Transverse colon (tissue), 4 donors: ENCODE data around the gene TRIOBP. TPM values are rescaled to one million over a fixed set of nuclear protein-coding genes. Genes with fewer than 3 reads are reported as not detected.
"Not testable (repeated sequence)": the region's sequence is repeated elsewhere in the genome, so short reads cannot be mapped to it uniquely, and the experiment has no call there.

Experiments
- DNase-seq: peaks from one replicate; pipeline ENCODE4 v3.0.0-alpha.2; 2019
- H3K27ac ChIP-seq, 4 donors: fragments of 200-600 bp; sonication (generic); 2 replicates each; pipeline ENCODE4 v1.5.1; 2016 to 2018; ENCODE audit warnings: inconsistent platforms in 4 of 4
- H3K27me3 ChIP-seq: fragments of 200-600 bp; sonication (generic); 2 replicates; pipeline ENCODE4 v1.5.1; 2017; ENCODE audit warnings: inconsistent platforms
- H3K36me3 ChIP-seq, 4 donors: fragments of 200-600 bp; sonication (generic); 2 replicates each; pipeline ENCODE4 v1.5.1; 2017 to 2019; ENCODE audit warnings: inconsistent platforms in 4 of 4
- H3K4me1 ChIP-seq, 4 donors: fragments of 200-600 bp; sonication (generic); 2 replicates each; pipeline ENCODE4 v1.5.1; 2017 to 2020; ENCODE audit warnings: inconsistent platforms in 4 of 4
- H3K4me3 ChIP-seq, 4 donors: fragments of 200-600 bp; sonication (generic); 1 replicate in 1 of 4; 2 replicates in 3 of 4; pipeline versions ENCODE4 v1.5.1 to v1.6.1; 2017 to 2019; ENCODE audit warnings: inconsistent platforms in 4 of 4
- H3K9me3 ChIP-seq, 2 donors: fragments of 200-600 bp; sonication (generic); 2 replicates each; pipeline ENCODE4 v1.5.1; 2017 to 2019; ENCODE audit warnings: inconsistent platforms in 2 of 2
- EP300 ChIP-seq: sonication (generic); formaldehyde crosslinking; IDR thresholded peaks from one replicate; pipeline ENCODE4 v1.6.1; 2017; ENCODE audit warnings: antibody characterized with exemption, low read depth
- POLR2A ChIP-seq: fragments of 450-650 bp; IDR thresholded peaks from one replicate; pipeline ENCODE4 v1.6.1; 2016; ENCODE audit warnings: antibody characterized with exemption, mild to moderate bottlenecking, moderate library complexity
- POLR2AphosphoS5 ChIP-seq, 3 donors: sonication (generic); formaldehyde crosslinking; IDR thresholded peaks; one replicate each; pipeline ENCODE4 v1.6.1; 2016; ENCODE audit warnings: antibody characterized with exemption in 3 of 3
- WGBS, 2 donors: methylation state at CpG; one replicate each; pipeline ENCODE4 v1.1.5; 2018; ENCODE audit warnings: low coverage in 1 of 2; 5-methylcytosine and 5-hydroxymethylcytosine counted together
- in situ Hi-C, 4 donors: fragments of 200-750 bp; cut with MboI; loops; one replicate each; pipeline versions ENCODE4 v1.15.0 to v1.15.1; 2017; ENCODE audit warnings: low sequenced_read_pairs in 3 of 4, low pct_ligation_motif_present in 1 of 4, low pct_unique_long_range_greater_than_20kb in 1 of 4
- intact Hi-C: fragments of 100-400 bp; cut with DNase I; formaldehyde crosslinking; loops from one replicate; pipeline ENCODE4 v1.15.1; 2023; ENCODE audit warnings: low total_unique reads
- total RNA-seq, 4 donors: library from RNA; depleted of rRNA; stranded (reverse); fragments of >200 nt; gene quantifications; one replicate each; pipeline ENCODE4 v1.1.0, GENCODE V29; 2016
- TF ChIP-seq, protein P1 (sequence below), 5 experiments: fragments of 200-600 bp in 3 of 5; fragments of 450-650 bp in 2 of 5; sonication (generic) in 3 of 5; IDR thresholded peaks; 1 replicate in 2 of 5; 2 replicates in 3 of 5; pipeline ENCODE4 v1.5.1; 2016 to 2017; ENCODE audit warnings: antibody characterized with exemption in 5 of 5, inconsistent platforms in 3 of 5, mild to moderate bottlenecking in 2 of 5, moderate library complexity in 1 of 5

The TRIOBP gene
- total RNA-seq, 4 donors from 2014 or later: 121 to 265 (median 129) TPM

DNA sequence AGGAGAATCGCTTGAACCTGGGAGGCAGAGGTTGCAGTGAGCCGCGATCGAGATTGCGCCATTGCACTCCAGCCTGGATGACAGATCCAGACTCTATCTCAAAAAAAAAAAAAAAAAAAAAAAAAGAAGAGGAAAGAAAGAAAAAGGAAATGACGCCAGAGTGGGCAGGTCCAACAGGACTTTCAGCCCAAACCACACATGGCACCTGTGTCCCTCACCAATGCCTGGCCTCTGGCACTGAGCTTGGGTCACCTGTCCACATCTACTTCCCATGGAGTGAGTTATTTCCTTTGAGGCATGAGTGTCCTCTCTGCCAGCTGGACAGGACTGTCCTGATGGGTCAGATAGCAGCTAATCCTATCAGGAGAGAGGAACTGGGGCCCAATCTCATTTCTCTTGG, 95.6 kb downstream of the TRIOBP start:
- Histone ChIP-seq H3K36me3 (no peaks in the 10 kb centered on the region), H3K4me3 (no peak overlapping the region), H3K9me3 (no peaks in the 10 kb centered on the region), H3K27me3 (no peaks in the 10 kb centered on the region), H3K27ac (peak overlapping the region in 1 of 4 donors; percentile 56), H3K4me1 (peaks cover 0 to 29% (median 19%) of the 10 kb centered on the region in 4 donors)
- DNase-seq: no peak
- WGBS, 2 donors: 71 to 88% methylated on average over 1 to 6 of the region's 6 CpGs
- in situ Hi-C loops (loop anchor here in 1 of 4 donors (25.0 kb wide), 1 partner anchor 105 kb away; the partner anchor contains the start of genes LGALS1, NOL12 and TRIOBP), intact Hi-C loops (loop anchor here (10.0 kb wide), 1 partner anchor 148 kb away; no protein-coding TSS in a partner anchor)
- TF ChIP-seq, protein P1, sequence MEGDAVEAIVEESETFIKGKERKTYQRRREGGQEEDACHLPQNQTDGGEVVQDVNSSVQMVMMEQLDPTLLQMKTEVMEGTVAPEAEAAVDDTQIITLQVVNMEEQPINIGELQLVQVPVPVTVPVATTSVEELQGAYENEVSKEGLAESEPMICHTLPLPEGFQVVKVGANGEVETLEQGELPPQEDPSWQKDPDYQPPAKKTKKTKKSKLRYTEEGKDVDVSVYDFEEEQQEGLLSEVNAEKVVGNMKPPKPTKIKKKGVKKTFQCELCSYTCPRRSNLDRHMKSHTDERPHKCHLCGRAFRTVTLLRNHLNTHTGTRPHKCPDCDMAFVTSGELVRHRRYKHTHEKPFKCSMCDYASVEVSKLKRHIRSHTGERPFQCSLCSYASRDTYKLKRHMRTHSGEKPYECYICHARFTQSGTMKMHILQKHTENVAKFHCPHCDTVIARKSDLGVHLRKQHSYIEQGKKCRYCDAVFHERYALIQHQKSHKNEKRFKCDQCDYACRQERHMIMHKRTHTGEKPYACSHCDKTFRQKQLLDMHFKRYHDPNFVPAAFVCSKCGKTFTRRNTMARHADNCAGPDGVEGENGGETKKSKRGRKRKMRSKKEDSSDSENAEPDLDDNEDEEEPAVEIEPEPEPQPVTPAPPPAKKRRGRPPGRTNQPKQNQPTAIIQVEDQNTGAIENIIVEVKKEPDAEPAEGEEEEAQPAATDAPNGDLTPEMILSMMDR (IDR thresholded peaks at IDR 0.05): no peak
- TF ChIP-seq EP300 (no peak), POLR2AphosphoS5 (IDR thresholded peaks at IDR 0.05) (no peak), POLR2A (no peak)

DNA sequence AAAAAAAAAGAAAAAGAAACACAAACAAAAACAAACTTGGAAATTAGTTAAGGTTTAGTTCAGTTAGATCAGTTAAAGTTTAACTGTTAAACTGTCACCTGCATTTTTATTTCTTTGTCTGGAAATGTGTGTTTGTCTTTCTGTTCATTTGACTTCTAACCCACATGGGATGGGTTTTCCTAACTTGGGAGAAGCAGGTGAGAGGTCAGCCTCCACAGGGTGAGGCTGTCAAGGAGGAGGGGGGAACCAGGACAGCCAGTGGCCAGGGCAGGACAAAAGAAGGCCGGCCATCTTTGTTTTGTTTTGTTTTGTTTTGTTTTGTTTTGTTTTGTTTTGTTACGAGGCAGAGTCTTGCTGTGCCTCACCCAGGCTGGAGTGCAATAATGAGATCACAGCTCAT, 97.5 kb downstream of the TRIOBP start:
- Histone ChIP-seq H3K36me3 (no peaks in the 10 kb centered on the region), H3K4me3 (no peak overlapping the region), H3K27ac (peak overlapping the region in 3 of 4 donors; percentile 59 to 74 (median 73)), H3K9me3 (no peaks in the 10 kb centered on the region), H3K4me1 (peaks cover 0 to 29% (median 19%) of the 10 kb centered on the region in 4 donors), H3K27me3 (no peaks in the 10 kb centered on the region)
- intact Hi-C loops: loop anchor here (10.0 kb wide), 1 partner anchor 150 kb away; no protein-coding TSS in a partner anchor
- in situ Hi-C loops: loop anchor here in 1 of 4 donors (25.0 kb wide), 1 partner anchor 107 kb away; the partner anchor contains the start of genes LGALS1, NOL12 and TRIOBP
- DNase-seq: no peak
- 50 to 62% methylated on average over 2 of the region's 2 CpGs for WGBS, 2 donors
- no peak for TF ChIP-seq POLR2AphosphoS5 (IDR thresholded peaks at IDR 0.05)
- no peak for TF ChIP-seq POLR2A
- TF ChIP-seq, protein P1 (IDR thresholded peaks at IDR 0.05): no peak

DNA sequence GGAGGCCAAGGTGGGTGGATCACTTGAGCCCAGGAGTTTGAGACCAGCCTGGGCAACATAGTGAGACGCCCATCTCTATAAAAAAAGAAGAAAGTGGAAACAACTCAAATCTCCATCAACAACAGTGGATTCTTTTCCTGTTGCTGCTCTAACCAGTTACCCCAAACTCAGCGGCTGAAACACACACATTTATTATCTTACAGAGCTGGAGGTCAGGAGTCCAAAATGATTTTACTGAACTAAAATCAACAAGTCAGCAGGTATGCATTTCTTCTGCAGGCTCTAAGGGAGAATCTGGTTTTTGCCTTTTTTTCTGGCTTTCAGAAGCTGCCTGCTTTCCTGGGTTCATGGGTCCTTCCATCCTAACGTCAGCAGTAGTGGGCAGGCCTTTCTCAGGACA, 99.2 kb downstream of the TRIOBP start:
- intact Hi-C loops: loop anchor here (10.0 kb wide), 1 partner anchor 151 kb away; no protein-coding TSS in a partner anchor
- Histone ChIP-seq H3K4me3 (no peak overlapping the region), H3K9me3 (no peaks in the 10 kb centered on the region), H3K27me3 (no peaks in the 10 kb centered on the region), H3K27ac (peak overlapping the region; percentile 59 to 74 (median 70)), H3K4me1 (peaks cover 0 to 29% (median 19%) of the 10 kb centered on the region in 4 donors), H3K36me3 (no peaks in the 10 kb centered on the region)
- TF ChIP-seq POLR2AphosphoS5 (IDR thresholded peaks at IDR 0.05): no peak
- TF ChIP-seq POLR2A: no peak
- TF ChIP-seq, protein P1 (IDR thresholded peaks at IDR 0.05): no peak
- TF ChIP-seq EP300: no peak
- in situ Hi-C loops: loop anchor here in 1 of 4 donors (25.0 kb wide), 1 partner anchor 109 kb away; the partner anchor contains the start of genes LGALS1, NOL12 and TRIOBP
- no peak for DNase-seq
- WGBS, 2 donors: 39% methylated on average over 3 of the region's 3 CpGs; no CpG with 5 or more reads in 1 of the 2 donors

DNA sequence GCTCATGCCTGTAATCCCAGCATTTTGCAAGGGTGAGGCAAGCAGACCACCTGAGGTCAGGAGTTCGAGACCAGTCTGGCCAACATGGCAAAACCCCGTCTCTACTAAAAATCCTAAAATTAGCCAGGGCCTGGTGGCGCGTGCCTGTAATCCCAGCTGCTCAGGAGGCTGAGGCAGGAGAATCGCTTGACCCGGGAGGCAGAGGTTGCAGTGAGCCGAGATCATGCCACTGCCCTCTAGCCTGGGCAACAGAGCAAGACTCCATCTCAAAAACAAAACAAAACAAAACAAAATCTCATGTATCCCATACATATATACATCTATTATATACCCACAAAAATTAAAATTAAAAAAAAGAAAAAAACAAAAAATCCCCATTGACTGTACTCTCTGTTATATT, 100.4 kb downstream of the TRIOBP start:
- 85 to 94% methylated on average over 3 to 7 of the region's 7 CpGs for WGBS, 2 donors
- not testable (repeated sequence) for DNase-seq, H3K9me3 ChIP-seq, H3K27me3 ChIP-seq, H3K27ac ChIP-seq, H3K4me3 ChIP-seq, H3K36me3 ChIP-seq
- H3K4me1 ChIP-seq: peaks cover 0 to 35% (median 20%) of the 10 kb centered on the region in 4 donors
- in situ Hi-C loops (loop anchor here in 1 of 4 donors (25.0 kb wide), 1 partner anchor 110 kb away; the partner anchor contains the start of genes LGALS1, NOL12 and TRIOBP), intact Hi-C loops (loop anchor here (10.0 kb wide), 1 partner anchor 152 kb away; no protein-coding TSS in a partner anchor)
